ENCODE data around the gene GPRIN3. TPM values are rescaled to one million over a fixed set of nuclear protein-coding genes. Genes with fewer than 3 reads are reported as not detected.

The GPRIN3 gene
- total RNA-seq (2014; rRNA removed; shearing (Covaris generic)), result 3.8 and 5.1 TPM in 2 replicates
- 1.2 and 1.9 TPM in 2 replicates for polyA plus RNA-seq (2015; cell fraction: cytosol; rRNA removed)
- 1.4 and 2.3 TPM in 2 replicates for polyA plus RNA-seq (2015; cell fraction: nucleus; rRNA removed)

DNA sequence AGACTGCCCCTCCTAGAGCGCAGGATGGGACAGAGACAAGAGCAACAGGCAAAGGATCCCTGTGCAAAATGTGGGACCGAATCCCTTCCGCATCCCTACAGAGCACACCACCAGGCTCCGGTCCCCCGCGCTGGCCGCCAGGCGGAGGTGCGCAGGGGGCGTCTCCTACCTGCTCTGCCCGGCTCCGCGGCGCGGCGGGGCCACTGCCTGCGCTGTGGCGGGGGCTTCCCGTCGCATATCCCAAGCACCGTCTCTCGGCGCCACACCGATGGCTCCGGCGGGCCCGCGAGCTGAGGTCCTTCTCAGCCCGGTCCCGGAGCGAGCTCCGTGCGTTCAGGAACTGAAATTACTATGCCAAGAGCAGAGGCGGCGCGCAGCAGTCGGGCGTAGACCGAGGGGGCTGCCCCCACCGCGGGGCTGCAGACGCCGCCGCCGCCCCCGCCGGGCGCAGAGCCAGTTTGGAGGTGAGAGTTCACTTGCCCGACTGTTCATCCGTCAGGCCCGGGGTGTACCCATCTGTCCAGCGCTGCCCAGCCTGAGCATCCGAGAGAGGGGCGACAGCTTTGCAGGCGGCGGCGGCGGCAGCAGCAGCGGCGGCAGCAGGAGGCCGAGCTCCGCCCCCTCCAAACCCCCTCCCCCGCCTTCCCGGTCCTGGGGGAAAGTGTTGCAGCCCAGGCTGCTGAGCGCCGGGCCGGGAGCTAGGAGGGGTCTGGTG, at the start of gene GPRIN3:
Gene GPRIN3 (minus strand): TSS at position 355 of the 715 bp plus-strand sequence. CDS start 57,690 bp downstream, outside the sequence.
- in situ Hi-C loops (cut with HindIII; ENCODE audit: low pct_unique_long_range_greater_than_20kb, low sequenced_read_pairs), result no loop called here
- DNase-seq (ENCODE audit: low read depth, low spot score), result peak; percentile 29

DNA sequence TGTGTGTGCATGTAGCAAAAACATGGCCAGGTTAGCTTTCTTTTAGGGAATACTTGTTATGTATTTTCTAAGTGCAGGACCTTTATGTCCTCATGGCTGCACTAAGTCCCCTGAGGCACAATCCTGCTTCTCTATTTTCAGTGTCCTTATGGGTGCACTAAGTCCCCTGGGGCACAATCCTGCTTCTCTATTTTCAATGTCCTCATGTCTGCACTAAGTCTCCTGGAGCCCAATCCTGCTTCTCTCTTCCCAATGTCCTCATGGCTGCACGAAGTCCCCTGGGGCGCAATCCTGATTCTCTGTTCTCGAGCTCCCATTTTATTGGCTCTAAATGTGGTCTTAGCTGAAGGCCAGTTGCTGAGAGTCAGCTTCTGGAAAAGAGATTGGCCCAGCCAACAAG, 49.7 kb upstream of the GPRIN3 start:
- in situ Hi-C loops (cut with HindIII; ENCODE audit: low pct_unique_long_range_greater_than_20kb, low sequenced_read_pairs), result no loop called here
- DNase-seq (ENCODE audit: low read depth, low spot score), result no peak

- in situ Hi-C loops (cut with HindIII; ENCODE audit: low pct_unique_long_range_greater_than_20kb, low sequenced_read_pairs), result no loop called here
- no peak for DNase-seq (ENCODE audit: low read depth, low spot score)
These were observed 48.5 kb upstream of the GPRIN3 start for GRCh38 chr4:89356086-89356485.

DNA sequence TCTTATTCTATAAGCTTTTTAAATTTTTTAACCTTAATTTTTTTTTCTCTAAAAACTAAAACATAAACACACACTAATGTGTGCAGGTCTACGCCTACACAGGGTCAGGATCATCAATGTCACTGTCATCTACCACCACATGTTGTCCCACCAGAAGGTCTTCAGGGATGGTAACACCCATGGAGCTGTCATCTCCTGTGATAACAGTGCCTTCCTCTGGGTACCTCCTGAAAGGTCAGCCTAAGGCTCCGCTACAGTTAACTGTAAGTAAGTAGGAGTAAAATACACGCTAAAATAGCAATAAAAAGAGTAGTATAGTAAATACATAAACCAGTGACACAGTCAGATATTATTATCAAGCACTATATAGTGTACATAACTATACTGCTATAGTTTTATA, 45.9 kb upstream of the GPRIN3 start:
- in situ Hi-C loops (cut with HindIII; ENCODE audit: low pct_unique_long_range_greater_than_20kb, low sequenced_read_pairs), result no loop called here
- no peak for DNase-seq (ENCODE audit: low read depth, low spot score)

- in situ Hi-C loops (cut with HindIII; ENCODE audit: low pct_unique_long_range_greater_than_20kb, low sequenced_read_pairs), result no loop called here
- DNase-seq (ENCODE audit: low read depth, low spot score), result no peak
These were observed 44.9 kb upstream of the GPRIN3 start for GRCh38 chr4:89352541-89352940.

DNA sequence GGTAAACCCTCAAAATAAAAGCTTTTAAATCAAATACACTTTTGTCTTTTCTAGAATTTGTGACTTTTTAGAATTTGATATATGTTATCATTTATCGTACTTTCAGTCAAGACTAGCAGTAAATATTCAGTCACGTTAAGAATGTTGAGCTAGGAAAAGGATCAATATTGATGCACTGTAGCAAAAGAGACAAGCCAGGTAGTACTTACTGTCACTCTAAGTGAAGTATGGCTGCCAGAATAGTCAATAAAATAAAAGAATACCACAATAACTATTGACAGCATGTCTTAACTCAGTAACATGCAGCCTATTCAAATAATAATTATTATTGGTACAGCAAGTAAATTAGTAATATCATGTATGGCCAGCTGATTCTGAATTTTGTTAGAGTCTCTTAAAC, 43.6 kb upstream of the GPRIN3 start:
- DNase-seq (ENCODE audit: low read depth, low spot score), result no peak
- in situ Hi-C loops (cut with HindIII; ENCODE audit: low pct_unique_long_range_greater_than_20kb, low sequenced_read_pairs), result no loop called here

DNA sequence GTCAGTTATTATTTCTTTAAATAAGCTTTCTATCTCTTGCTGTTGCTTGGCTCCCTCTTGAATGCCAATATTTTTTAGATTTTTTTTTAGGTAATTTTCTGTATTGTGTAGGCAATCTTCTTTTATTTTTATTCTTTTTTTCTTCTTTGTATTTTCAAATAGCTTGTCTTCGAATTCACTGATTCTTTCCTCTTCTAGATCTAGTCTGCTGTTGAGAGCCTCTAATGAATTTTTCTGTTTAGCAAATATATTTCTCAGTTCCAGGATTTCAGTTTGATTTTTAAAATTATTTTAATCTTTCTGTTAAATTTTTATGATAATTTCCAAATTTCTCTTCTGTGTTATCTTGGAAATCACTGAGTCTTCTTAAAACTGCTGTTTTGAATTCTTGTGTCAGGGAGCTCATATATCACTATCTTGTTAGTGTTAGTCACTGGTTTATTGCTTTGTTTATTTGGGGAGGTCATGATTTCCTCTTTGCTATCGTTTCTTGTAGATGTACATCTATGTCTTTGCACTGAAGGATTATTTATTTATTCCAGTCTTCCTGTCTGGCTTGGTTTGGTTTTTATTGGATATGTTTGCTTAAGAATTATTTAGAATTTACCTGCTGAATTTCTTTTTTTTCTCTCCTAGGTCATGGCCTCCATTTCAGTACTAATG, 39.9 kb upstream of the GPRIN3 start:
- in situ Hi-C loops (cut with HindIII; ENCODE audit: low pct_unique_long_range_greater_than_20kb, low sequenced_read_pairs), result no loop called here
- no peak for DNase-seq (ENCODE audit: low read depth, low spot score)

DNA sequence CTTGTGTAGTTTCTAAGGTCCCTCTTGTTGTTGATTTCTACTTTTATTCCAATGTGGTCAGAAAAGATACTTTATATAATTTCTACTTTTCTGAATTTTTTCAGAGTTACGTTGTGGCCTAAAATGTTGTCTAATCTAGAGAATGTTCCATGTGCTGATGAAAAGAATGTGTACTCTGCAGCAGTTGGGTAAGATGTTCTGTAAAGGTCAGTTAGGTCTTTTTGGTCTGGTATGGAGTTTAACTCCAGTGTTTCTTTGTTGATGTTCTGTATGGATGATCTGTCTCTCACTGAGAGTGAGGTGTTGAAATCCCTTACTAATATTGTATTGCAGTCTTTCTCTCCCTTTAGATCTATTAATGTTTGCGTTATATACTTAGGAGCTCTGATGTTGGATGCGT, 37.0 kb upstream of the GPRIN3 start:
- no peak for DNase-seq (ENCODE audit: low read depth, low spot score)
- in situ Hi-C loops (cut with HindIII; ENCODE audit: low pct_unique_long_range_greater_than_20kb, low sequenced_read_pairs), result no loop called here

GRCh38 chr4:89338206-89338605, 30.6 kb upstream of the GPRIN3 start:
- no peak for DNase-seq (ENCODE audit: low read depth, low spot score)
- in situ Hi-C loops (cut with HindIII; ENCODE audit: low pct_unique_long_range_greater_than_20kb, low sequenced_read_pairs), result no loop called here

GRCh38 chr4:89337681-89338080, 30.1 kb upstream of the GPRIN3 start:
- in situ Hi-C loops (cut with HindIII; ENCODE audit: low pct_unique_long_range_greater_than_20kb, low sequenced_read_pairs), result no loop called here
- no peak for DNase-seq (ENCODE audit: low read depth, low spot score)

DNA sequence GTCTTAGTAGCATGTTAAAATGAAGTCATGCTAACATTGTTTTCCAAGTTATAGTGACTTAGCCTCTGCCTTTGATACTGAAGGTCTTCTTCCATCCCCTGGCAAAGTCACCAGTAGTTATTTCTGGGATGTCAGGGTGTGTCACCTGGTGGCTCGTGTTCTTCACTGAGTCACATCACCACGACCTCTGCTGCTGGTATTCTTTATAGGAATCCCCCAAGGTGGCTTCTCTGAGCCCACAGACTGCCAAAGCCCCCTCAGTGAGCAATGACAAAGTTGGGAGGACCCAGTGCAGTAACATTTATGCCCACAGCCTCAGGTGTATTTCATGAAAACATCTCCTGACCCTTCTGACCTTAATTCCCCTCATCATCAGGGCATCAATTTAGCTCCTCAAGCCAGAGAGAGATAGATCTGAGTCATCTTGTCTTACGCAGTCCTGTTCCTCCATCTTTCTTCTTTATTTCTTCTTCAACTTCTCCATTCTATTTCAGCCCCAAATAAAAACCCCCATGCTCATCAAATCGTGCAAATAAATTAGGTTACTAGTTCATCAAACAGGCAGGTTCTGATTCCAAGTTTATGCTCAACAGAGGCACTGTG, 29.3 kb upstream of the GPRIN3 start:
- DNase-seq (ENCODE audit: low read depth, low spot score), result no peak
- in situ Hi-C loops (cut with HindIII; ENCODE audit: low pct_unique_long_range_greater_than_20kb, low sequenced_read_pairs), result no loop called here

DNA sequence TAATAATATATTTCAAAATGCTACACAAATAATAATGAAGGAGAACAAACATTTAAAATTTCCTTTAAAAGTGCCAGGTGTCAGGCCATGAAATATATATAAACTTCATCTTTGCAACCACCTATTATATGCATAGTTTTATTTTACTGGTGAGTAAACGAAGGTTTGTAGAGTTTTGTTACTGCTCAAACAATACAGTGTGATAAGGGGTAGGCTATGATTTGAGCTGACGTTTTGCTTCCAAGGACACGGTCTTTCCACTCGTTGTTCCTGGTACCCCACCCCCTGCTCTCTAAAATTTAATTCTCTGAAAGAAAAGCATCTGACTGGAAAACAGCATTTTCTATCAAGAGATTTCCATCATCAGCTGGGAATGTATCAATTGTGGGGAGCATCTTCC, 27.2 kb upstream of the GPRIN3 start:
- DNase-seq (ENCODE audit: low read depth, low spot score), result no peak
- in situ Hi-C loops (cut with HindIII; ENCODE audit: low pct_unique_long_range_greater_than_20kb, low sequenced_read_pairs), result no loop called here

DNA sequence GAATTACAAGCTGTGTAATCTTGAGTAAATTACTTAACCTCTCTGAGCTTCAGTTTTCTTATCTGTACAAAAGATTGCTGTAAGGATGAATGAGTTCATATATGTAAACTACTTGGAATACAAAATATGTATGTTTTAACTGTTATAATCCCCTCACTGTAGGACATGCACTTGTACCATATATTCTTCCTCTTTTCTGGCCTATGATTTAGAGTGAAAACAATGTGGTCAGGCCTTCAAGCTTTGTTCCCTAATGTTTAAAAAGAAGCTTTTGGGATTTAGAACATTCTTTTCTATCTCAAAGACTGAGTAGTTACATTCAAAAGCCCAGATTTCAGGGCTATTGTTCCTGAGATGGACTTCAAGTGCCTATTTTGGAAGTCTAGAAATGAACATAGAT, 26.7 kb upstream of the GPRIN3 start:
- in situ Hi-C loops (cut with HindIII; ENCODE audit: low pct_unique_long_range_greater_than_20kb, low sequenced_read_pairs), result no loop called here
- no peak for DNase-seq (ENCODE audit: low read depth, low spot score)

- DNase-seq (ENCODE audit: low read depth, low spot score), result no peak
- in situ Hi-C loops (cut with HindIII; ENCODE audit: low pct_unique_long_range_greater_than_20kb, low sequenced_read_pairs), result no loop called here
These were observed 24.3 kb upstream of the GPRIN3 start for GRCh38 chr4:89331686-89332544.

DNA sequence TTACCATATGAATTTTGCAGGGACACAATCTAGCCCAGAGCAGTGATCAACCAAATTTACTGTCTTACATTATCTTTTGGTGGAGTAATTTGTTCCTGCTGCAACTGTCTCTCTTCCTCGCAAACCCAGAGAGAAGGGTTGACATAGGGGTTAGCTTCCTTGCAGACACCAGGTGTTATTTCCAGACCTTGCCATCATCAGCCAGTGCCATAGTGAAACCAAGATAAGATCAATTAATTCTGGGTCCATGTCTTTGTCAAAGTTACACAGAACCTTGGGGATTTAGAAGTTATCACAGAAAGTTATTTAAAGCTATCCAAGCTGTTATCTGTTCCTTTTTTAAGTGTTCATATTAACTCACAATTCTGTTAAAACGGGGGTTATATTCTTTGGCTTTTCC, 23.6 kb upstream of the GPRIN3 start:
- DNase-seq (ENCODE audit: low read depth, low spot score), result no peak
- in situ Hi-C loops (cut with HindIII; ENCODE audit: low pct_unique_long_range_greater_than_20kb, low sequenced_read_pairs), result no loop called here

- in situ Hi-C loops (cut with HindIII; ENCODE audit: low pct_unique_long_range_greater_than_20kb, low sequenced_read_pairs), result no loop called here
- DNase-seq (ENCODE audit: low read depth, low spot score), result no peak
These were observed 21.7 kb upstream of the GPRIN3 start for GRCh38 chr4:89329280-89329679.

- in situ Hi-C loops (cut with HindIII; ENCODE audit: low pct_unique_long_range_greater_than_20kb, low sequenced_read_pairs), result no loop called here
- DNase-seq (ENCODE audit: low read depth, low spot score), result no peak
These were observed 17.1 kb upstream of the GPRIN3 start for GRCh38 chr4:89324671-89325070.

DNA sequence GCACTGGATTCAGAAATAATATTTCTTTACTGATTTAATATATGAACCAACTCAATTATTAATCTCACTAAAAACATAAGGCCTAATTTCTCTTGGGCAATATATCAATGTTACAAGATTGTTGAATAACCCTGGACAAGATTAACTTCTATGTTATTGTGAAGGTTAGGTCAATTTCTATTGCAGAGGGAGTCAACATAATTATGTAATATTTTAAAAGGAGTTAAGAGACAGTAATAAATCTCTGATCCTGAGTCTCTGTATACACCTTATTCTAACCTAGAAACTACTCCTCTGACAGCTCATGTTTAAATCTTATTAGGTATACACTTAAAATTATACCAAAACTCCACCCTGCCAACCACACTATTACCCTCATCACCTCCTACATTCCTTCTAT, 15.1 kb upstream of the GPRIN3 start:
- no peak for DNase-seq (ENCODE audit: low read depth, low spot score)
- in situ Hi-C loops (cut with HindIII; ENCODE audit: low pct_unique_long_range_greater_than_20kb, low sequenced_read_pairs), result no loop called here
